Measurements from ENCODE around the gene XK. TPM values are rescaled to one million over a fixed set of nuclear protein-coding genes. Genes with fewer than 3 reads are reported as not detected.
"Not testable (repeated sequence)": the region's sequence is repeated elsewhere in the genome, so short reads cannot be mapped to it uniquely, and the experiment has no call there.

XK gene
- total RNA-seq, 1 experiment from 2014 or later = 0.30 TPM

- H3K4me3 ChIP-seq (ENCODE audit: low read depth, low read length, poor library complexity, severe bottlenecking) = no peak overlapping the region
- no TSS peak for BruUV-seq (replicated peaks)
- intact Hi-C loops (cut with micrococcal nuclease; ENCODE audit: unreplicated experiment) = no loop called here
- H3K4me1 ChIP-seq (ENCODE audit: insufficient read depth, low read length, poor library complexity, severe bottlenecking) = no peaks in the 10 kb centered on the region
- no peaks in the 10 kb centered on the region for H3K36me3 ChIP-seq (ENCODE audit: insufficient read depth, low read length, poor library complexity, severe bottlenecking)
- H3K27ac ChIP-seq (ENCODE audit: low read depth, low read length, poor library complexity, severe bottlenecking) = no peak overlapping the region
- H3K27me3 ChIP-seq (replicated peaks; ENCODE audit: insufficient read depth, low read depth, low read length, poor library complexity) = no peaks in the 10 kb centered on the region
- ChIA-PET POLR2A (ENCODE audit: low non-redundant PET) (no interaction called here), CTCF (no interaction called here)
- no peak for DNase-seq (ENCODE audit: low spot score)
- TF ChIP-seq CTCF (conservative IDR thresholded peaks at IDR 0.05; ENCODE audit: low read depth, low read length) (no peak), EZH2 (IDR thresholded peaks at IDR 0.05; ENCODE audit: borderline replicate concordance, low read depth, low read length, poor library complexity, severe bottlenecking) (no peak)
- no peaks in the 10 kb centered on the region for H3K9me3 ChIP-seq (ENCODE audit: low read depth, low read length, poor library complexity, severe bottlenecking)
Measured at GRCh38 chrX:37763400-37763799, 77.8 kb downstream of the XK start.

- intact Hi-C loops (cut with micrococcal nuclease; ENCODE audit: unreplicated experiment) = no loop called here
- Histone ChIP-seq H3K27me3 (replicated peaks; ENCODE audit: insufficient read depth, low read depth, low read length, poor library complexity) (no peaks in the 10 kb centered on the region), H3K4me3 (ENCODE audit: low read depth, low read length, poor library complexity, severe bottlenecking) (no peak overlapping the region), H3K9me3 (ENCODE audit: low read depth, low read length, poor library complexity, severe bottlenecking) (no peaks in the 10 kb centered on the region), H3K4me1 (ENCODE audit: insufficient read depth, low read length, poor library complexity, severe bottlenecking) (no peaks in the 10 kb centered on the region), H3K36me3 (ENCODE audit: insufficient read depth, low read length, poor library complexity, severe bottlenecking) (no peaks in the 10 kb centered on the region), H3K27ac (ENCODE audit: low read depth, low read length, poor library complexity, severe bottlenecking) (no peak overlapping the region)
- no TSS peak for BruUV-seq (replicated peaks)
- DNase-seq (ENCODE audit: low spot score) = no peak
- CTCF ChIA-PET = interaction anchor here (0.6 kb wide), 1 partner anchor 142 kb away, joined by 4 read pairs; no protein-coding TSS in a partner anchor
- POLR2A ChIA-PET (ENCODE audit: low non-redundant PET) = no interaction called here
- TF ChIP-seq CTCF (conservative IDR thresholded peaks at IDR 0.05; ENCODE audit: low read depth, low read length) (no peak), EZH2 (IDR thresholded peaks at IDR 0.05; ENCODE audit: borderline replicate concordance, low read depth, low read length, poor library complexity, severe bottlenecking) (no peak)
Measured at GRCh38 chrX:37765507-37765906, 79.9 kb downstream of the XK start.

- TF ChIP-seq EZH2 (IDR thresholded peaks at IDR 0.05; ENCODE audit: borderline replicate concordance, low read depth, low read length, poor library complexity, severe bottlenecking) = no peak
- TF ChIP-seq CTCF (conservative IDR thresholded peaks at IDR 0.05; ENCODE audit: low read depth, low read length) = no peak
Measured at GRCh38 chrX:37767430-37767829, 81.8 kb downstream of the XK start.

GRCh38 chrX:37768866-37769265 lies 83.3 kb downstream of the XK start:
- H3K4me3 ChIP-seq (ENCODE audit: low read depth, low read length, poor library complexity, severe bottlenecking); DNase-seq (ENCODE audit: low spot score); H3K27me3 ChIP-seq (replicated peaks; ENCODE audit: insufficient read depth, low read depth, low read length, poor library complexity); BruUV-seq (replicated peaks); H3K27ac ChIP-seq (ENCODE audit: low read depth, low read length, poor library complexity, severe bottlenecking); H3K9me3 ChIP-seq (ENCODE audit: low read depth, low read length, poor library complexity, severe bottlenecking); intact Hi-C loops (cut with micrococcal nuclease; ENCODE audit: unreplicated experiment); H3K36me3 ChIP-seq (ENCODE audit: insufficient read depth, low read length, poor library complexity, severe bottlenecking); H3K4me1 ChIP-seq (ENCODE audit: insufficient read depth, low read length, poor library complexity, severe bottlenecking); CTCF ChIA-PET; POLR2A ChIA-PET (ENCODE audit: low non-redundant PET): not testable (repeated sequence)

More at GRCh38 chrX:37767430-37767829, 81.8 kb downstream of the XK start:
- DNase-seq (ENCODE audit: low spot score) = no peak
- Histone ChIP-seq H3K27me3 (replicated peaks; ENCODE audit: insufficient read depth, low read depth, low read length, poor library complexity) (no peaks in the 10 kb centered on the region), H3K4me1 (ENCODE audit: insufficient read depth, low read length, poor library complexity, severe bottlenecking) (no peaks in the 10 kb centered on the region), H3K4me3 (ENCODE audit: low read depth, low read length, poor library complexity, severe bottlenecking) (no peak overlapping the region), H3K36me3 (ENCODE audit: insufficient read depth, low read length, poor library complexity, severe bottlenecking) (no peaks in the 10 kb centered on the region), H3K27ac (ENCODE audit: low read depth, low read length, poor library complexity, severe bottlenecking) (no peak overlapping the region), H3K9me3 (ENCODE audit: low read depth, low read length, poor library complexity, severe bottlenecking) (no peaks in the 10 kb centered on the region)
- CTCF ChIA-PET = no interaction called here
- POLR2A ChIA-PET (ENCODE audit: low non-redundant PET) = no interaction called here
- no TSS peak for BruUV-seq (replicated peaks)
- intact Hi-C loops (cut with micrococcal nuclease; ENCODE audit: unreplicated experiment) = no loop called here
